Islet precursor cell (in vitro differentiated cells): Measurements from ENCODE around the gene BTBD2.

ENCODE experiments used
- DNase-seq: peaks from one replicate; pipeline ENCODE4 v3.0.0-alpha.2; 2018

Gene BTBD2

DNA sequence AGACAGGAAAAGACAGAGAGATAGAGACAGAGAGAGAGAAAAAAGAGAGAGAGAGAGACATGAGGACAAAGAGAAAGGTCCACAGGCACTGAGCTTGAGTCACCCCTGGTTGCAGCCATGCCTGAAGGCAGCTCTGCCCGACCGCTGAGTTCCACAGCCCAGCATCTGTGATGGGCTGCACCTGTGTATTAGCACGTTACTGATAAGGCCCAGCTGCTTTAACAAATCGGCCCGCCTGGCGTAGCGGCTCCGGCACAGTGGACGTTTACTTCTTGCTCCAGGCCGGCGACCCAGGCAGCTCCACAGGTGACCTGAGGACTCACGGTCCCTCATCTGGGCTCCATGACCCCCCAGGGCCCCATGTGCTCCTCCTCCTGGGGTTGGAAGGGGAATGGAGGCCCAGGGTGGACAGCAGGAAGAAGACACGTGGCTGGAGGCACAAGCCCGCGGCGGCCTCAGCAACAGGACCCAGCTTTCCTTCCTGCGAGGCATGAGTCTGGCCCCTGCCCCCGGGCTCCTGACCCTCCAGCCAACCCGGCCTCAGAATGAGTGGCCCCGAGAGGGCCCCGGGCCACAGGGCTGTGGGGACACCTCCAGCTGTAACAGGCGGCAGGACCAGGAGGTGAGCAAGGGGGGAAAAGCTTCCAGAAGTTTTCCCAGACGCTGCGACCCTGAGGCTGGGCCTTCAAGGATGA, 78.5 kb downstream of the BTBD2 start:
- DNase-seq = no peak

DNA sequence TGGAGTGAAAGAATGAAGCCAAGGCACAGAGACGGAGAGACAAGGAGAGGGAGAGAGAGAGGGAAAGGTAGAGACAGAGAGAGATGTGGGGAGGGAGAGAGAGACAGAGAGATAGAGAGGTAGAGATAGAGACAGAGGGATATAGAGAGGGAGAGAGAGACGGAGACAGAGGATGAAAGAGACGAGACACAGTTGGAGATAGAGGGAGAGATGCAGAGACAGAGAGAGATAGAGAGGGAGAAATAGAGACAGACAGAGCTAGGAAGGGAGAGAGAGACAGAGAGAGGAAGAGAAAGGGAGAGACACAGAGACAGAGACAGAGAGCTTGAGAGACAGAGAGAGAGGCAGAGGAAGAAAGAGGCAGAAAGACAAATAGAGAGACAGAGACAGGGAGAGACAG, 79.1 kb downstream of the BTBD2 start:
- no peak for DNase-seq

DNA sequence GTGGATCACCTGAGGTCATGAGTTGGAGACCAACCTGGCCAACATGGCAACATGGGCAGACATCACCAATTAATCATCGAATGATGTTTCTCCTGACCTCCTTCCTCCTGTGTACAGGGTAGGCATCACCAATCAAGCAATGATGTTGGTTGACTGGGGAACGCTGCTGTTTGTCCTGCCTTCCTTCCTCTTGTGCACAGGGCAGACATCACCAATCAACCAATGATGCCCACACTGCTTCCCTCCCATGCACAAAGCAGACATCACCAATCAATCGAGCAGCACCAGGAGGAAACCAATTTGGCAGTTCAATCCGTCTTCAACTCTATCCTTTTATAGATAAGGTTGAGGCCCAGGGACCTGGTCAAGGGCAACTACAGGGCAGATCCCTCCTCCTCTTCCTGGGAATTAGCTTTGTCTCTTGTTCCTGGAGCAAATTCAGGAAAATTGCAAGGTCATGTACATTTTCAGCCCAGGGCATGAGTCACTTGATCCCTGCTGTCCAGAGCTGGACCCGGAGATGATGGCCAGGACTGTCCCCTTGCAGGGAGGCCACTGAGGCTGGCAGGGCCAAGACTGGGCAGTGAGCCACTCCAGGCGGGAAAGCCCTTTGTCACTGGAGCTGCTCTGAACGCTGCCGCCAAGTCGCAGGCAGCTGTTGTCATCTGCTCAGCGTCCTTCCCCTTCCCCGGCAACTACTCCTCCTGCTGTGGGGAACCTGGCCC, 79.9 kb downstream of the BTBD2 start:
- DNase-seq = no peak
